T-cell (primary cell): ENCODE results near the gene MAP2K3. TPM values are rescaled to one million over a fixed set of nuclear protein-coding genes. Genes with fewer than 3 reads are reported as not detected.

Experiments
- ATAC-seq, 4 experiments: fragments of 200-7000 bp in 3 of 4; fragments of 150-1000 bp in 1 of 4; cut with Tn5 transposase; replicated peaks in 1 of 4; 1 replicate in 3 of 4; 2 replicates in 1 of 4; pipeline ENCODE4 v1.10.0; 2021; ENCODE audit warnings: moderate library complexity in 3 of 4, mild to moderate bottlenecking in 2 of 4, moderate number of reproducible peaks in 1 of 4
- CTCF ChIA-PET, 2 donors: fragments of 300-600 bp; sonication (Branson Sonifier 250); formaldehyde crosslinking; loops; one replicate each; lab custom pipeline; 2022; ENCODE audit warnings: antibody characterized with exemption in 2 of 2; lab: Charles Lee
- POLR2A ChIA-PET, 2 donors: fragments of 300-600 bp; sonication (Branson Sonifier 250); formaldehyde crosslinking; loops; one replicate each; lab custom pipeline; 2022; ENCODE audit warnings: antibody characterized with exemption in 2 of 2; lab: Charles Lee
- DNase-seq, 35 experiments: peaks; one replicate each; pipeline versions ENCODE4 v3.0.0 to v3.0.0-alpha.2; 2013 to 2023
- H3K27ac ChIP-seq: one replicate; pipeline ENCODE4 v1.5.1; 2013; ENCODE audit warnings: low read length
- H3K27me3 ChIP-seq, 2 experiments: replicated peaks in 1 of 2; 1 replicate in 1 of 2; 2 replicates in 1 of 2; pipeline versions ENCODE4 v1.6.1 to v1.7.0; 2013; ENCODE audit warnings: low read length in 1 of 2, mixed read lengths in 1 of 2; ENCODE audit not compliant: control insufficient read depth in 2 of 2, insufficient read depth in 2 of 2; ENCODE audit errors: extremely low read depth in 1 of 2
- H3K36me3 ChIP-seq, 2 donors: 1 replicate in 1 of 2; 2 replicates in 1 of 2; pipeline versions ENCODE4 v1.6.1 to v1.7.0; 2013; ENCODE audit warnings: low read length in 1 of 2; ENCODE audit not compliant: control insufficient read depth in 2 of 2, insufficient read depth in 1 of 2; ENCODE audit errors: extremely low read depth in 1 of 2
- H3K4me1 ChIP-seq, 2 experiments: 1 replicate in 1 of 2; 2 replicates in 1 of 2; pipeline versions ENCODE4 v1.6.1 to v1.7.0; 2013; ENCODE audit warnings: low read length in 2 of 2, mixed read lengths in 1 of 2; ENCODE audit not compliant: insufficient read depth in 2 of 2, control insufficient read depth in 1 of 2; ENCODE audit errors: extremely low read depth in 1 of 2
- H3K4me3 ChIP-seq, 2 donors: 1 replicate in 1 of 2; 2 replicates in 1 of 2; pipeline versions ENCODE4 v1.5.1 to v1.7.0; 2013; ENCODE audit warnings: mild to moderate bottlenecking in 2 of 2, low read length in 1 of 2, moderate library complexity in 1 of 2; ENCODE audit not compliant: control insufficient read depth in 1 of 2; ENCODE audit errors: extremely low read depth in 1 of 2
- H3K9me3 ChIP-seq: 2 replicates; pipeline ENCODE4 v1.7.0; 2013
- H3K27ac Mint-ChIP-seq, 2 donors: one replicate each; pipeline ENCODE4 v1.8.0; 2020 to 2021; ENCODE audit warnings: mild to moderate bottlenecking in 2 of 2, mixed read lengths in 2 of 2
- H3K27me3 Mint-ChIP-seq, 2 donors: one replicate each; pipeline ENCODE4 v1.8.0; 2021 to 2022; ENCODE audit warnings: mixed read lengths in 2 of 2
- H3K36me3 Mint-ChIP-seq: one replicate; pipeline ENCODE4 v1.8.0; 2021; ENCODE audit warnings: mixed read lengths
- H3K4me1 Mint-ChIP-seq, 3 donors: one replicate each; pipeline ENCODE4 v1.8.0; 2020 to 2022; ENCODE audit warnings: mixed read lengths in 3 of 3, mild to moderate bottlenecking in 1 of 3
- H3K4me3 Mint-ChIP-seq, 3 donors: one replicate each; pipeline ENCODE4 v1.8.0; 2020 to 2022; ENCODE audit warnings: mild to moderate bottlenecking in 3 of 3, mixed read lengths in 3 of 3, moderate library complexity in 3 of 3
- H3K9me3 Mint-ChIP-seq, 3 donors: one replicate each; pipeline ENCODE4 v1.8.0; 2020 to 2022; ENCODE audit warnings: mixed read lengths in 3 of 3
- WGBS: methylation state at CpG from one replicate; pipeline ENCODE4 v1.1.5; 2013; ENCODE audit warnings: missing lambda C conversion rate; ENCODE audit not compliant: insufficient coverage; 5-methylcytosine and 5-hydroxymethylcytosine counted together
- total RNA-seq, 35 experiments: library from RNA in 6 of 35; stranded (reverse) in 6 of 35; fragments of 120-200 nt in 1 of 35; gene quantifications; one replicate each; pipeline versions ENCODE4 v1.2.1 to v1.2.4 and lab custom pipeline; 2013 to 2026

The MAP2K3 gene
- total RNA-seq, 5 donors from 2014 or later (not counting 1 experiment from before 2014, with no cell fraction given): 36.9 to 61.3 (median 57.1) TPM

DNA sequence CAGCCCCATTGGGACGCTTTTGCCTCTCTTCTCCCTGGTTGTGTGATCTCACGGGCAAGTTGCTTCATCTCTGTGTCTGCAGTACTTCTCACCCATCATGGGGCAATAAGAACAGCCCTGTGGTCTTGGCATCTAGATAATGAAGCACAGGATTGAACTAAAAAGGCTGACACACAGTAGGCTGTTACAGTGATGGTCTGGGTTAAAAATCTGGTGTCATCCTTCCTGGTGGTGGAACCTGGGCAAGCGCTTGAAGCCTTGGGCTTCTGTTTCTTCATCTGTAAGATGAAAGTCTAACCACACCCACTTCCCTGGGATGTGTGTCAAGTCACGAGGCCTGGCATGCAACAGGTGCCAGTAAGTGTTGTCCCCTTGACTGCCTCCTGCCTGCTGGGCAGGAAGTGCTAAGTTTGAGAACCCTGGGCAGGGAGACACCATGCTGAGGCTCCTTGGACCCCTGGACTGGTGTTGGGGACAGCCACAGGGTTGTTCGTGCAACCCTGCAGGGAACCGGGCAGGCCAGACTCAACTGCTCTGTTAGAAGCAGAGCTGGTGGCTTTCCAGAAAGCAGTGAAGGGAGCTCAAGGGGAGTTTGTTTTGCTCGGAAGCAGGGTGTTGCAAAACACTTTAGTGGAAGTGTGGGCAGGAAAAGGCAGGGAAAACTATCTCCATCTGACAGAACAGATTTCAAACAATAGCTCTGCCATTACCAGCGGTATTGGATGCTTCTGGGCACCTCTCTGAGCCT is 5.9 kb upstream of the MAP2K3 start:
- ChIA-PET POLR2A (no interaction called here), CTCF (interaction anchor here (0.5 to 1.5 kb wide), 9 partner anchors 10 to 234 kb away, joined by 3 to 5 read pairs (median 3); no protein-coding TSS in a partner anchor)
- WGBS: 63% methylated on average over 5 of the region's 8 CpGs
- H3K36me3 Mint-ChIP-seq: no peaks in the 10 kb centered on the region
- ATAC-seq (peak; percentile 35 to 42 (median 41)), DNase-seq (peak in 33 of 35 experiments; percentile 33 to 76 (median 52))
- no peaks in the 10 kb centered on the region for H3K9me3 ChIP-seq
- peak overlapping the region; percentile 90 to 95 for H3K27ac Mint-ChIP-seq
- peak overlapping the region in 1 of 2 donors; percentile 10 for H3K4me3 ChIP-seq
- peak overlapping the region; percentile 35 for H3K27ac ChIP-seq
- H3K27me3 ChIP-seq: no peaks in the 10 kb centered on the region
- H3K27me3 Mint-ChIP-seq: no peaks in the 10 kb centered on the region
- H3K36me3 ChIP-seq: no peaks in the 10 kb centered on the region
- H3K4me1 ChIP-seq: peaks cover 17 to 59% of the 10 kb centered on the region in 2 experiments
- H3K9me3 Mint-ChIP-seq: no peaks in the 10 kb centered on the region
- peak overlapping the region; percentile 57 to 73 (median 60) for H3K4me3 Mint-ChIP-seq
- peaks cover 53 to 67% (median 57%) of the 10 kb centered on the region in 3 donors for H3K4me1 Mint-ChIP-seq

DNA sequence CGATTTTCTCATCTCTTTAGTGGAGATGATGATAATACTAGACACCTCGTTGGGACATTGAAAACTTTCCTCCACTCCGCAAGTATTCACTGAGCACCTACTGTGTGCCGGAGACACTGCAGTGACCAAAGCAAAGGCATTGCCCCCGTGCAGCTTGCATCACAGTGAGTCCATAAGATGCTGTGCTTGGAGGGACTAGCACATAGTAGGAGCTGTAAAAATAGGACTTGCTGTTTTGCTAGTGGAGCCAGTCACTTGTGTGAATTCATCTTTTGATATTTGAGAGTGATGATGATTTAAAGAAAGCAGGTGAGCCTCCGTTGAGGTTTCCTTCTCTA is 5.3 kb upstream of the MAP2K3 start:
- H3K9me3 ChIP-seq: no peaks in the 10 kb centered on the region
- DNase-seq (no peak), ATAC-seq (no peak)
- no peaks in the 10 kb centered on the region for H3K36me3 Mint-ChIP-seq
- peaks cover 53 to 67% (median 57%) of the 10 kb centered on the region in 3 donors for H3K4me1 Mint-ChIP-seq
- peak overlapping the region in 1 of 2 donors; percentile 10 for H3K4me3 ChIP-seq
- CTCF ChIA-PET: interaction anchor here (0.5 to 1.5 kb wide), 13 partner anchors 9 to 234 kb away, joined by 3 to 5 read pairs (median 3); no protein-coding TSS in a partner anchor
- no peaks in the 10 kb centered on the region for H3K27me3 Mint-ChIP-seq
- no peaks in the 10 kb centered on the region for H3K36me3 ChIP-seq
- POLR2A ChIA-PET: no interaction called here
- H3K27me3 ChIP-seq: no peaks in the 10 kb centered on the region
- 86% methylated on average over 2 of the region's 6 CpGs for WGBS
- H3K4me3 Mint-ChIP-seq: peak overlapping the region in 1 of 3 donors; percentile 73
- H3K27ac ChIP-seq: peak overlapping the region; percentile 35
- H3K4me1 ChIP-seq: peaks cover 17 to 64% of the 10 kb centered on the region in 2 experiments
- peak overlapping the region; percentile 90 to 95 for H3K27ac Mint-ChIP-seq
- H3K9me3 Mint-ChIP-seq: no peaks in the 10 kb centered on the region

DNA sequence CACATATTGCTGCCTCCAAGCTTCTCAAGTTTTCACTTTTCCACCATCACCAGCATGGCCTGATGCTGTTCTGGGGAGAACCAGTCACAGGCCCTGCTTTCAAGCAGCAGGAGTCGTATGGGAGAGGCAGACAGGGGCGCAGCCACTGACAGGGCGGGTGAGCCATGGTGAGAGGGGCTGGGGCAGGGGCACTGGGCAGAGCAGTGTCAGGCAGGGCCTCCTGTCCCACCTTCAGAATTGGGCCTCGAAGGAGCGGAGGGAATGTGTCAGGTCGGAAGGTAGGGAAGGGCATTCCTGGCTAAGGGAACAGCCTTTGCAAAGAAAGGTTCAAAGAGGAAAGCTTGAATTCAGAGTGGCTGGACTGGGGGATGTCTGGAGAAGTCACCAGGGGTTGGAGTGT is 4.9 kb upstream of the MAP2K3 start:
- Mint-ChIP-seq H3K36me3 (no peaks in the 10 kb centered on the region), H3K9me3 (no peaks in the 10 kb centered on the region), H3K4me3 (peak overlapping the region in 1 of 3 donors; percentile 73), H3K4me1 (peaks cover 53 to 69% (median 57%) of the 10 kb centered on the region in 3 donors), H3K27me3 (no peaks in the 10 kb centered on the region), H3K27ac (peak overlapping the region; percentile 85 to 90)
- H3K27me3 ChIP-seq: no peaks in the 10 kb centered on the region
- ChIA-PET POLR2A (no interaction called here), CTCF (interaction anchor here (0.9 to 1.5 kb wide), 11 partner anchors 9 to 234 kb away, joined by 3 to 5 read pairs (median 3); no protein-coding TSS in a partner anchor)
- no peak for DNase-seq
- no peaks in the 10 kb centered on the region for H3K36me3 ChIP-seq
- H3K27ac ChIP-seq: no peak overlapping the region
- no peak overlapping the region for H3K4me3 ChIP-seq
- no peaks in the 10 kb centered on the region for H3K9me3 ChIP-seq
- 69% methylated on average over 6 of the region's 6 CpGs for WGBS
- H3K4me1 ChIP-seq: peaks cover 17 to 64% of the 10 kb centered on the region in 2 experiments
- no peak for ATAC-seq

DNA sequence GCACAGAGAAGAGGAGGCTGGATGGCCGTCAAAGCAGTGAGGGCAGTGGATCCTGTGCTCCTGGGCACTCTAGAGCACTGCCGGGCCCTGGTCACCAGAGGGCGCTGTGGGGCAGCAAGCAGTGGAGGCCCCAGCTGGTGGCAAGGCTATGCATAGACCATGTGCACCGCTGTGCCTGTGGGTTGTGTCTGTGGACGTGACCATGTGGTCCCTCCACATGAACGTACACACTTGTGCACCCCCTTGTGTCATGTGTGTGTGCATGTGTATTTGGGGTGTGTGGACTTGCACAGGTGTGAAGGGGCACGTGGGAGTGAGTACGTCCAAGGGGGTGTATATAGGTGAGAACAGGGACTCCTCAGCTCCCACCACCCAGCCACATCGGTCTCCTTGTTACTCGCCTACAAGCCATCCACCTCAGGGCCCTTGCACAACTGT is 4.4 kb upstream of the MAP2K3 start:
- Histone ChIP-seq H3K4me1 (peaks cover 17 to 61% of the 10 kb centered on the region in 2 experiments), H3K27me3 (no peaks in the 10 kb centered on the region), H3K9me3 (no peaks in the 10 kb centered on the region), H3K36me3 (no peaks in the 10 kb centered on the region), H3K27ac (no peak overlapping the region), H3K4me3 (no peak overlapping the region)
- ATAC-seq (peak; percentile 24 to 39 (median 34)), DNase-seq (peak; percentile 63 to 92 (median 83))
- POLR2A ChIA-PET: no interaction called here
- Mint-ChIP-seq H3K27me3 (no peaks in the 10 kb centered on the region), H3K9me3 (no peaks in the 10 kb centered on the region), H3K4me1 (peaks cover 51 to 66% (median 53%) of the 10 kb centered on the region in 3 donors), H3K27ac (peak overlapping the region; percentile 85 to 90), H3K4me3 (no peak overlapping the region), H3K36me3 (no peaks in the 10 kb centered on the region)
- WGBS: 4% methylated on average over 4 of the region's 10 CpGs
- CTCF ChIA-PET: interaction anchor here (0.9 to 1.5 kb wide), 8 partner anchors 8 to 233 kb away, joined by 3 to 5 read pairs (median 3); no protein-coding TSS in a partner anchor

- DNase-seq (no peak), ATAC-seq (no peak)
- POLR2A ChIA-PET: no interaction called here
- H3K27me3 ChIP-seq: no peaks in the 10 kb centered on the region
- H3K36me3 ChIP-seq: no peaks in the 10 kb centered on the region
- H3K27me3 Mint-ChIP-seq: no peaks in the 10 kb centered on the region
- H3K4me1 ChIP-seq: peaks cover 30 to 64% of the 10 kb centered on the region in 2 experiments
- peak overlapping the region in 1 of 2 donors; percentile 73 for H3K27ac Mint-ChIP-seq
- CTCF ChIA-PET: interaction anchor here (0.8 to 1.4 kb wide), 2 partner anchors 229 to 231 kb away, joined by 3 read pairs; no protein-coding TSS in a partner anchor
- no peaks in the 10 kb centered on the region for H3K36me3 Mint-ChIP-seq
- peak overlapping the region; percentile 55 to 96 (median 60) for H3K4me3 Mint-ChIP-seq
- H3K27ac ChIP-seq: no peak overlapping the region
- peaks cover 59 to 70% (median 60%) of the 10 kb centered on the region in 3 donors for H3K4me1 Mint-ChIP-seq
- no peaks in the 10 kb centered on the region for H3K9me3 Mint-ChIP-seq
- WGBS: 80% methylated on average over 1 of the region's 5 CpGs
- no peak overlapping the region for H3K4me3 ChIP-seq
- H3K9me3 ChIP-seq: no peaks in the 10 kb centered on the region
These were observed 2.3 kb upstream of the MAP2K3 start for GRCh38 chr17:21282231-21282630.

DNA sequence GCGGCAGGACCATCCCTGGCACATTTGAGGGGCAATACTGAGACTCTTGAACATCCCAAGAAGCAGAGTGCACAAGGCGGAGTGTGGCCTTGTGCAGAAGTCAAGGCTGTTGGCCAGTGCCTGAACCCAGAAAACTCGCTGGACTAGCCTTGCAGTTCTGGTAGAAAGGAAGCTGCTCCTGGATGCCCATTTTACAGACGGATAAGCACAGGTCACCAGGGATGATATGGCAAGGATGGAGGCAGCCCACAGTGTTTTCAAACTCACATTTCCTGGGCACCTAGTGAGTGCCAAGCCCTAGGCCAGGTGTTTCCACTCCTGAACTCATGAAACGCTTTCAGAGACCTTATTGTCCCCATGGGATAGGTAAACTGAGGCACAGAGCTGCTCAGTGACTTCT is 1.7 kb upstream of the MAP2K3 start:
- H3K27ac Mint-ChIP-seq: peak overlapping the region; percentile 70 to 71
- H3K4me3 ChIP-seq: no peak overlapping the region
- ChIA-PET POLR2A (no interaction called here), CTCF (interaction anchor here (0.6 to 0.8 kb wide), 2 partner anchors 179 to 229 kb away, joined by 3 read pairs; no protein-coding TSS in a partner anchor)
- no peak for DNase-seq
- peak overlapping the region; percentile 60 to 96 (median 91) for H3K4me3 Mint-ChIP-seq
- no peaks in the 10 kb centered on the region for H3K36me3 ChIP-seq
- no peaks in the 10 kb centered on the region for H3K27me3 Mint-ChIP-seq
- no peaks in the 10 kb centered on the region for H3K27me3 ChIP-seq
- ATAC-seq: no peak
- no peaks in the 10 kb centered on the region for H3K9me3 ChIP-seq
- H3K4me1 ChIP-seq: peaks cover 34 to 66% of the 10 kb centered on the region in 2 experiments
- no peaks in the 10 kb centered on the region for H3K36me3 Mint-ChIP-seq
- WGBS: 100% methylated on average over 3 of the region's 5 CpGs
- no peaks in the 10 kb centered on the region for H3K9me3 Mint-ChIP-seq
- H3K4me1 Mint-ChIP-seq: peaks cover 60 to 70% (median 60%) of the 10 kb centered on the region in 3 donors
- H3K27ac ChIP-seq: no peak overlapping the region
